Fibroblast of skin of scalp (primary cell): ENCODE results near the gene ACADVL.

Experiments
- DNase-seq: peaks from one replicate; pipeline ENCODE4 v3.0.0-alpha.2; 2013

Gene ACADVL

GRCh38 chr17:7252176-7253043, 32.7 kb downstream of the ACADVL start, which contains the start of gene ELP5:
ELP5 (plus strand) TSS chr17:7252215; CDS start chr17:7252551, 336 bp downstream.
- peak; percentile 97 for DNase-seq

- DNase-seq: no peak
Measured at GRCh38 chr17:7253082-7253481, 33.3 kb downstream of the ACADVL start.

- no peak for DNase-seq
Measured at GRCh38 chr17:7254511-7254910, 34.8 kb downstream of the ACADVL start.

GRCh38 chr17:7256766-7257456, 37.2 kb downstream of the ACADVL start:
- DNase-seq: no peak

- DNase-seq: no peak
Measured at GRCh38 chr17:7258731-7259554, 39.2 kb downstream of the ACADVL start.

GRCh38 chr17:7259555-7259889, 39.8 kb downstream of the ACADVL start:
- DNase-seq: no peak

- DNase-seq: no peak
Measured at GRCh38 chr17:7260151-7260550, 40.4 kb downstream of the ACADVL start.

GRCh38 chr17:7260651-7261378, 41.1 kb downstream of the ACADVL start:
- no peak for DNase-seq

- no peak for DNase-seq
Measured at GRCh38 chr17:7261379-7262191, 41.8 kb downstream of the ACADVL start.

- no peak for DNase-seq
Measured at GRCh38 chr17:7262192-7262934, 42.6 kb downstream of the ACADVL start, which contains the start of gene CLDN7. CLDN7 (minus strand) TSS chr17:7262478; CDS start chr17:7262043, 435 bp downstream.

- no peak for DNase-seq
Measured at GRCh38 chr17:7262935-7263800, 43.4 kb downstream of the ACADVL start.

- DNase-seq: no peak
Measured at GRCh38 chr17:7263801-7264078, 44.0 kb downstream of the ACADVL start.

GRCh38 chr17:7266784-7267183, 47.0 kb downstream of the ACADVL start:
- no peak for DNase-seq
